HepG2 (cell line): ENCODE data around the gene ARSB. TPM values are rescaled to one million over a fixed set of nuclear protein-coding genes. Genes with fewer than 3 reads are reported as not detected.
"Not testable (repeated sequence)": the region's sequence is repeated elsewhere in the genome, so short reads cannot be mapped to it uniquely, and the experiment has no call there.

Experiments used
- ATAC-seq: fragments of 200-7000 bp; cut with Tn5 transposase; 3 replicates; pipeline ENCODE4 v1.9.1; 2020; ENCODE audit warnings: mild to moderate bottlenecking, moderate library complexity
- BruUV-seq: library from RNA; stranded (reverse); fragments of 400-500 nt; replicated peaks from 2 replicates; lab custom pipeline; 2021; lab: Mats Ljungman, UMichigan
- CTCF ChIA-PET: fragments of 300-600 bp; formaldehyde crosslinking; extraction: SDS; loops from one replicate; lab custom pipeline; 2021; ENCODE audit warnings: low total read pairs, inconsistent platforms, low intra/inter-chr PET ratio; lab: Yijun Ruan, JAX
- POLR2A ChIA-PET: fragments of 350-600 bp; sonication (Branson Sonifier 250); formaldehyde crosslinking; loops from one replicate; lab custom pipeline; 2020; ENCODE audit warnings: antibody characterized with exemption, inconsistent platforms; lab: Yijun Ruan, JAX
- DNase-seq: peaks from one replicate; pipeline ENCODE4 v3.0.0-alpha.2; 2015; ENCODE audit warnings: low spot score
- FAIRE-seq: peaks from 3 replicates; lab custom pipeline; 2011; peaks lifted over from hg19 to GRCh38; lab: Jason Lieb, UNC
- H2AFZ ChIP-seq: one replicate; pipeline ENCODE4 v1.6.1; 2011; ENCODE audit warnings: low read length, inconsistent platforms
- H3K27ac ChIP-seq: fragments of 300-600 bp; 3 replicates; pipeline ENCODE4 v1.8.0; 2011; ENCODE audit warnings: mixed run types, mild to moderate bottlenecking, mixed read lengths, low read length, inconsistent platforms; ENCODE audit not compliant: insufficient read depth; ENCODE audit errors: extremely low read length
- H3K27me3 ChIP-seq, 2 experiments: fragments of 200-600 bp in 1 of 2; 2 replicates in 1 of 2; 3 replicates in 1 of 2; pipeline versions ENCODE4 v1.6.0 to v1.8.0; 2011; ENCODE audit warnings: low read length in 2 of 2, mild to moderate bottlenecking in 2 of 2, moderate library complexity in 2 of 2, inconsistent platforms in 1 of 2; ENCODE audit not compliant: insufficient read depth in 2 of 2, control insufficient read depth in 1 of 2
- H3K36me3 ChIP-seq, 2 experiments: fragments of 200-600 bp in 1 of 2; replicated peaks in 1 of 2; 2 replicates in 1 of 2; 3 replicates in 1 of 2; pipeline versions ENCODE4 v1.5.1 to v1.8.0; 2011; ENCODE audit warnings: low read length in 2 of 2, inconsistent platforms in 1 of 2; ENCODE audit not compliant: insufficient read depth in 2 of 2, control insufficient read depth in 1 of 2
- H3K4me1 ChIP-seq: 2 replicates; pipeline ENCODE4 v1.5.1; 2012; ENCODE audit warnings: low read length, inconsistent platforms; ENCODE audit not compliant: insufficient read depth
- H3K4me2 ChIP-seq: 2 replicates; pipeline ENCODE4 v1.6.0; 2011; ENCODE audit warnings: low read depth, low read length, inconsistent platforms
- H3K4me3 ChIP-seq, 3 experiments: fragments of 200-600 bp in 1 of 3; sonication (generic), shearing (Covaris generic) in 1 of 3; replicated peaks in 1 of 3; 2 replicates each; pipeline ENCODE4 v1.5.1; 2011 to 2016; ENCODE audit warnings: low read length in 3 of 3, inconsistent platforms in 2 of 3, low read depth in 2 of 3, mild to moderate bottlenecking in 2 of 3, control low read depth in 1 of 3, mixed read lengths in 1 of 3; ENCODE audit not compliant: insufficient read depth in 1 of 3
- H3K79me2 ChIP-seq: one replicate; pipeline ENCODE4 v1.6.1; 2011; ENCODE audit warnings: low read length, inconsistent platforms; ENCODE audit not compliant: insufficient read depth
- H3K9ac ChIP-seq: 2 replicates; pipeline ENCODE4 v1.6.0; 2011; ENCODE audit warnings: mild to moderate bottlenecking, low read depth, low read length, inconsistent platforms; ENCODE audit not compliant: insufficient read depth
- H3K9me3 ChIP-seq: 2 replicates; pipeline ENCODE4 v1.5.1; 2012; ENCODE audit warnings: mild to moderate bottlenecking, low read length
- H4K20me1 ChIP-seq: 2 replicates; pipeline ENCODE4 v1.6.0; 2011; ENCODE audit warnings: inconsistent platforms, mild to moderate bottlenecking, low read length, moderate library complexity; ENCODE audit not compliant: insufficient read depth
- ARID2 ChIP-seq: sonication (generic); formaldehyde crosslinking; IDR thresholded peaks from 2 replicates; pipeline ENCODE4 v1.8.1; 2022; ENCODE audit warnings: mild to moderate bottlenecking, missing genetic modification reagents, borderline replicate concordance
- THAP11 ChIP-seq: IDR thresholded peaks from 2 replicates; pipeline ENCODE4 v1.6.1; 2016; ENCODE audit warnings: missing biosample characterization, missing genetic modification reagents
- ZNF724P ChIP-seq: sonication (generic); formaldehyde crosslinking; IDR thresholded peaks from 2 replicates; pipeline ENCODE4 v1.8.0; 2022; ENCODE audit warnings: missing genetic modification reagents, borderline replicate concordance
- WGBS: methylation state at CpG from one replicate; pipeline ENCODE4 v1.1.6; 2017; ENCODE audit warnings: low lambda C conversion rate; 5-methylcytosine and 5-hydroxymethylcytosine counted together
- in situ Hi-C: cut with HindIII; loops from 2 replicates; pipeline ENCODE4 v1.10.0; 2017; ENCODE audit warnings: low pct_unique_long_range_greater_than_20kb; ENCODE audit not compliant: extremely low pct_ligation_motif_present
- intact Hi-C: fragments of 100-400 bp; cut with micrococcal nuclease; formaldehyde crosslinking; loops from one replicate; pipeline ENCODE4 v1.10.0; 2022; ENCODE audit not compliant: unreplicated experiment
- polyA plus RNA-seq, 8 experiments: library from polyadenylated mRNA; depleted of rRNA in 3 of 8; stranded (reverse) in 7 of 8; unstranded in 1 of 8; fragments of >200 nt; fragmentation: Illumina TruSeq in 4 of 8; extraction: Trizol in 4 of 8; gene quantifications; 2 replicates each; pipeline versions ENCODE4 v1.2.1 to v1.2.3, GENCODE V29; 2011 to 2016; ENCODE audit warnings: low read depth in 4 of 8, missing spikeins in 1 of 8, mixed read lengths in 1 of 8; ENCODE audit not compliant: insufficient read depth in 1 of 8
- total RNA-seq, 5 experiments: library from RNA; depleted of rRNA; stranded (reverse); fragments of >200 nt; fragmentation: Illumina TruSeq; extraction: Trizol; gene quantifications; 2 replicates each; pipeline ENCODE4 v1.2.3, GENCODE V29; 2016; ENCODE audit warnings: low read depth in 1 of 5
- TF ChIP-seq, protein P1 (sequence below): sonication (generic); formaldehyde crosslinking; IDR thresholded peaks from 2 replicates; pipeline ENCODE4 v1.4.0; 2020; ENCODE audit warnings: missing genetic modification reagents

ARSB gene
- total and polyA plus RNA-seq, 2 of the 13 experiments (the other 11 are each of a cell fraction or from before 2014, with no cell fraction given) = 52.6 to 66.4 TPM

DNA sequence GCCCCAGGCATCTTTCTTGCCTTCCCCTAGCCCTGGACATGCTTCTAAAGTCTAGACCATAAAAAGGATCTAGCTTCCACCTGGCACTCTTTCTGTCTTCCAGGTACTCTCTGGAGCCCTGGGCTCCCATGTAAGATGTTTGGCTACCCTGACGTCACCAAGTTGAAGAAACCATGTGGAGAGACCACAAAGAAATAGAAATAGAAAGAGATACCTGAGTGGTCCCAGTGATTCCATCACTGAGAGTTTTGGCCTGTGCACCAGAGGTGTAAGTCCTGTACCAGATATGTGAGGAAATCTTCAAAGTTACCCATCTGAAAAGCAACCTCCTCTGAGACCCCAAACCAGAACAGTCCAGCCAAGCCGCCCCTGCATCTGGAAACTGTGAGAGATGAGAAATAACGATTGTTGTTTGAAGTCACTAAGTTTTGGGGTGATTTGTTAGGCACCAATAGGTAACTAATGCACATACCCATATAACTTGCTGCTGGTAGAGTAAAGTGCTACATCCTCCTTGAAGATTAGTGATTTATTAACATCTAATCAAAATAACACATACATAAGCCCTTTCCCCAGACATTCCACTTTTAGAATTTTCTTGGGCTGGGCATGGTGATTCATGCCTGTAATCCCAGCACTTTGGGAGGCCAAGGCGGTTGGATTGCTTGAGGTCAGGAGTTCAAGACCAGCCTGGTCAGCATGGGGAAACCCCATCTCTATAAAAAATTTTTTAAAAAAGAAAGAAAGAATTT, 250.8 kb downstream of the ARSB start (continued):
- TF ChIP-seq, protein P1, sequence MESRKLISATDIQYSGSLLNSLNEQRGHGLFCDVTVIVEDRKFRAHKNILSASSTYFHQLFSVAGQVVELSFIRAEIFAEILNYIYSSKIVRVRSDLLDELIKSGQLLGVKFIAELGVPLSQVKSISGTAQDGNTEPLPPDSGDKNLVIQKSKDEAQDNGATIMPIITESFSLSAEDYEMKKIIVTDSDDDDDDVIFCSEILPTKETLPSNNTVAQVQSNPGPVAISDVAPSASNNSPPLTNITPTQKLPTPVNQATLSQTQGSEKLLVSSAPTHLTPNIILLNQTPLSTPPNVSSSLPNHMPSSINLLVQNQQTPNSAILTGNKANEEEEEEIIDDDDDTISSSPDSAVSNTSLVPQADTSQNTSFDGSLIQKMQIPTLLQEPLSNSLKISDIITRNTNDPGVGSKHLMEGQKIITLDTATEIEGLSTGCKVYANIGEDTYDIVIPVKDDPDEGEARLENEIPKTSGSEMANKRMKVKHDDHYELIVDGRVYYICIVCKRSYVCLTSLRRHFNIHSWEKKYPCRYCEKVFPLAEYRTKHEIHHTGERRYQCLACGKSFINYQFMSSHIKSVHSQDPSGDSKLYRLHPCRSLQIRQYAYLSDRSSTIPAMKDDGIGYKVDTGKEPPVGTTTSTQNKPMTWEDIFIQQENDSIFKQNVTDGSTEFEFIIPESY (CRISPR knock-in tag) = no peak
- TF ChIP-seq THAP11 (no peak), ZNF724P (CRISPR knock-in tag) (no peak), ARID2 (CRISPR knock-in tag) (no peak)

DNA sequence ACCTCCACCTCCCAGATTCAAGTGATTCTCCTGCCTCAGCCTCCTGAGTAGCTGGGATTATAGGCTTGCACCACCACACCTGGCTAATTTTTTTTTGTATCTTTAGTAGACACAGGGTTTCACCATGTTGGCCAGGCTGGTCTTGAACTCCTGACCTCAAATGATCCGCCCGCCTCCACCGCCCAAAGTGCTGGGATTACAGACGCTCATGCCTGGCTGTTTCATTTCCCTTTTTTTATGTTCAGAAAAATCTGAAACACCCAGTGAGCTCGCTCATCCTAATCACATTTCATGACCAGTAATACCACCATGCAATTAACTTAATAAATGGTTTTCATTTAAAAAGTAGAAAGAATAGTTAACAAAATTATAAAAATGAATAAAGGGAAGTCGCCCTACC, 252.4 kb downstream of the ARSB start:
- in situ Hi-C loops, H3K36me3 ChIP-seq, H3K27ac ChIP-seq, CTCF ChIA-PET, H3K27me3 ChIP-seq, POLR2A ChIA-PET, BruUV-seq, H3K9me3 ChIP-seq, FAIRE-seq, ATAC-seq, H2AFZ ChIP-seq, H3K9ac ChIP-seq, H3K4me2 ChIP-seq, DNase-seq, H3K4me3 ChIP-seq, H4K20me1 ChIP-seq, intact Hi-C loops, H3K79me2 ChIP-seq: not testable (repeated sequence)
- peaks cover 13% of the 10 kb centered on the region for H3K4me1 ChIP-seq
- WGBS = 68% methylated on average over 6 of the region's 6 CpGs
